ENCODE data around the gene TAF11L6. TPM values are rescaled to one million over a fixed set of nuclear protein-coding genes. Genes with fewer than 3 reads are reported as not detected.
"Not testable (repeated sequence)": the region's sequence is repeated elsewhere in the genome, so short reads cannot be mapped to it uniquely, and the experiment has no call there.

Gene TAF11L6
- total and polyA plus RNA-seq, 8 donors, result not detected

- Histone ChIP-seq H3K9me3 (peaks cover 0 to 3% of the 10 kb centered on the region in 2 donors), H3K36me3 (no peaks in the 10 kb centered on the region), H3K27ac (no peak overlapping the region), H3K27me3 (no peaks in the 10 kb centered on the region), H3K4me1 (no peaks in the 10 kb centered on the region), H3K4me3 (no peak overlapping the region)
- intact Hi-C loops (cut with DNase I), result no loop called here
- no peak for ATAC-seq
- TF ChIP-seq, protein P1, sequence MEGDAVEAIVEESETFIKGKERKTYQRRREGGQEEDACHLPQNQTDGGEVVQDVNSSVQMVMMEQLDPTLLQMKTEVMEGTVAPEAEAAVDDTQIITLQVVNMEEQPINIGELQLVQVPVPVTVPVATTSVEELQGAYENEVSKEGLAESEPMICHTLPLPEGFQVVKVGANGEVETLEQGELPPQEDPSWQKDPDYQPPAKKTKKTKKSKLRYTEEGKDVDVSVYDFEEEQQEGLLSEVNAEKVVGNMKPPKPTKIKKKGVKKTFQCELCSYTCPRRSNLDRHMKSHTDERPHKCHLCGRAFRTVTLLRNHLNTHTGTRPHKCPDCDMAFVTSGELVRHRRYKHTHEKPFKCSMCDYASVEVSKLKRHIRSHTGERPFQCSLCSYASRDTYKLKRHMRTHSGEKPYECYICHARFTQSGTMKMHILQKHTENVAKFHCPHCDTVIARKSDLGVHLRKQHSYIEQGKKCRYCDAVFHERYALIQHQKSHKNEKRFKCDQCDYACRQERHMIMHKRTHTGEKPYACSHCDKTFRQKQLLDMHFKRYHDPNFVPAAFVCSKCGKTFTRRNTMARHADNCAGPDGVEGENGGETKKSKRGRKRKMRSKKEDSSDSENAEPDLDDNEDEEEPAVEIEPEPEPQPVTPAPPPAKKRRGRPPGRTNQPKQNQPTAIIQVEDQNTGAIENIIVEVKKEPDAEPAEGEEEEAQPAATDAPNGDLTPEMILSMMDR (IDR thresholded peaks at IDR 0.05), result no peak
- DNase-seq, result no peak
These were observed 35.7 kb upstream of the TAF11L6 start for GRCh38 chr5:17492770-17493169.

DNA sequence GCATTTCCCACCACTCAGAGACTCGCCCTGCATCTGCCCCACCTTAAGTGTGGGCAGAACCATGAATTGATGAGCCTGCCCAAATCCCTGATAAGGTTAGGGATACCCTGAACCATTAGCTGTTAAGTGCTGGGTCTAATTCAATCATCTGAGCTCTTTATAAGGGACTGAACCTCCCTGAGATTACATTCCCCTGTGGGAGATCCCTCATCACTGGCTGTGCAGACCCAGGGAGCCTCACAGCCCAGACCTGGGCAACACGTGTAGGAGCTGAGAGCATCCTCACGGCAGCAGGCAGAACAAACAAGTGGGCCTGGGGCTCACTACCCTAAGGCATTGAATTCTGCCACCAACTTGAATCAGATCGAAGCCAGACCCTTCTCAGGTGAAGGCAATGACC is 31.0 kb upstream of the TAF11L6 start:
- ATAC-seq (no peak), DNase-seq (no peak)
- Histone ChIP-seq H3K36me3 (no peaks in the 10 kb centered on the region), H3K27ac (no peak overlapping the region), H3K4me3 (no peak overlapping the region), H3K4me1 (no peaks in the 10 kb centered on the region), H3K9me3 (peaks cover 0 to 3% of the 10 kb centered on the region in 2 donors), H3K27me3 (no peaks in the 10 kb centered on the region)
- intact Hi-C loops (cut with DNase I), result no loop called here
- TF ChIP-seq, protein P1 (IDR thresholded peaks at IDR 0.05), result no peak

- intact Hi-C loops (cut with DNase I); H3K27me3 ChIP-seq; H3K4me3 ChIP-seq; H3K9me3 ChIP-seq; DNase-seq; H3K27ac ChIP-seq; H3K36me3 ChIP-seq; H3K4me1 ChIP-seq; ATAC-seq: not testable (repeated sequence)
These were observed 30.5 kb upstream of the TAF11L6 start, which contains the start of gene TAF11L2 for GRCh38 chr5:17497931-17498330. Gene TAF11L2 (plus strand): TSS chr5:17498231.

- intact Hi-C loops (cut with DNase I), result no loop called here
- ATAC-seq (no peak), DNase-seq (no peak)
- H3K27me3 ChIP-seq, result no peaks in the 10 kb centered on the region
- no peak overlapping the region for H3K4me3 ChIP-seq
- no peaks in the 10 kb centered on the region for H3K36me3 ChIP-seq
- H3K9me3 ChIP-seq, result no peaks in the 10 kb centered on the region
- TF ChIP-seq, protein P1 (IDR thresholded peaks at IDR 0.05), result no peak
- H3K4me1 ChIP-seq, result no peaks in the 10 kb centered on the region
- no peak overlapping the region for H3K27ac ChIP-seq
These were observed 16.6 kb upstream of the TAF11L6 start for GRCh38 chr5:17511775-17512325.

DNA sequence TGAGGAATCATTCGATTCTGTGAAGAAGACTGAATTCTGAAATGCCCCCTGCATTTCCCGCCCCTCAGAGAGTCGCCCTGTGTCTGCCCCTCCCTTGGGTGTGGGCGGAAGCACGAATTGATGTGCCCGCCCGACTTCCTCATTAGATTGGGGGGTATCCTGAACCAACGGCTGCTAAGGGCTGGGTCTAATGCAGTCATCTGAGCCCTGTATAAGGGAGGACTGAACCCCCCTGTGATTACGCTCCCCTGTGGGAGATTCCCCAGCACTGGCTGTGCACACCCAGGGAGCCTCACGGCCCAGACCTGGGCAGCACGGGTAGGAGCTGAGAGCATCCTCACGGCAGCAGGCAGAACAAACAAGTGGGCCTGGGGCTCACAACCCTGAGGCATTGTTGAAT is 10.9 kb upstream of the TAF11L6 start:
- H3K27ac ChIP-seq; H3K4me3 ChIP-seq; H3K36me3 ChIP-seq; DNase-seq; H3K27me3 ChIP-seq; H3K4me1 ChIP-seq; intact Hi-C loops (cut with DNase I); H3K9me3 ChIP-seq; ATAC-seq: not testable (repeated sequence)

DNA sequence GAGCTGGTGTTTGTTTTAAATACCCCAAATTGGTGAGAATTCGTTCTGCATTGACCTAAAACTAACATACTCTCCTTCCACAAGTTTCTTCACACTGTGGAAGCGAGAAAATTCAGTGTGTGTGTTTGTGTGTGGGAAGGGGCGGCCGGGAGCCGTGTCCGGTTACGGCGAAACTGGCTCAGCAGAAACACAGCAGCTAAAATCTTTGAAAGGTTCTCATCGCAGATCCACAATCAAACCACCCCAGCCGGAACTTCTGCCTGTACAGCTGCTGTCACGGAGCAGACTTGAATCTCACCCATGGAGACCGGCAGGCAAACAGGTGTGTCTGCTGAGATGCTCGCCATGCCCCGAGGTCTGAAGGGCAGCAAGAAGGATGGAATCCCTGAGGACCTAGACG is 10.4 kb upstream of the TAF11L6 start, which contains the start of gene TAF11L3:
Gene TAF11L3, plus strand, starts transcription at position 301 of the 400 bp plus-strand sequence.
- intact Hi-C loops (cut with DNase I); H3K9me3 ChIP-seq; H3K4me3 ChIP-seq; H3K36me3 ChIP-seq; H3K4me1 ChIP-seq; H3K27me3 ChIP-seq; H3K27ac ChIP-seq; ATAC-seq; DNase-seq: not testable (repeated sequence)

DNA sequence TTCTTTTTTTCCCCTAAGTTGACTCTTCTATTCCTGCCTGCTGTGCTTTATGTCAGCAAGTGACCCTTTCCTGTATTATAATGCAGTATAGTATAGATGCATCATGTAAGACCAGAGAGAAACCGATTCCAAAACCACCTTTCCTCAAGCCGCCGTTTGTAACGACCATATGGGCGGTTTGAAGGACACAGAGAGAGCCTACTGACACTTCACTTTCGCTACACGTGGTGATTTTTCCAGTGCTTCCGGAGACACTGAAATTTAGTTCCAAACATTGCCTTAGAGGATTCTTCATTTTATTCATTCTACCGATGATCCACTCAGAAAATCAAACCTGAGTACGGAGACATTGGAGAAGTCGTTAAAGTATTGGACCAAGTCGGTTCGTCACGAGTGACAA is 9.0 kb upstream of the TAF11L6 start:
- H3K27ac ChIP-seq; DNase-seq; H3K9me3 ChIP-seq; H3K36me3 ChIP-seq; H3K4me1 ChIP-seq; H3K27me3 ChIP-seq; intact Hi-C loops (cut with DNase I); ATAC-seq; H3K4me3 ChIP-seq: not testable (repeated sequence)

DNA sequence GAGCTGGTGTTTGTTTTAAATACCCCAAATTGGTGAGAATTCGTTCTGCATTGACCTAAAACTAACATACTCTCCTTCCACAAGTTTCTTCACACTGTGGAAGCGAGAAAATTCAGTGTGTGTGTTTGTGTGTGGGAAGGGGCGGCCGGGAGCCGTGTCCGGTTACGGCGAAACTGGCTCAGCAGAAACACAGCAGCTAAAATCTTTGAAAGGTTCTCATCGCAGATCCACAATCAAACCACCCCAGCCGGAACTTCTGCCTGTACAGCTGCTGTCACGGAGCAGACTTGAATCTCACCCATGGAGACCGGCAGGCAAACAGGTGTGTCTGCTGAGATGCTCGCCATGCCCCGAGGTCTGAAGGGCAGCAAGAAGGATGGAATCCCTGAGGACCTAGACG is 7.0 kb upstream of the TAF11L6 start, which contains the start of gene TAF11L4:
Gene TAF11L4, plus strand, starts transcription at position 301 of the 400 bp plus-strand sequence.
- H3K4me1 ChIP-seq; H3K36me3 ChIP-seq; ATAC-seq; H3K9me3 ChIP-seq; intact Hi-C loops (cut with DNase I); H3K27me3 ChIP-seq; DNase-seq; H3K27ac ChIP-seq; H3K4me3 ChIP-seq: not testable (repeated sequence)

DNA sequence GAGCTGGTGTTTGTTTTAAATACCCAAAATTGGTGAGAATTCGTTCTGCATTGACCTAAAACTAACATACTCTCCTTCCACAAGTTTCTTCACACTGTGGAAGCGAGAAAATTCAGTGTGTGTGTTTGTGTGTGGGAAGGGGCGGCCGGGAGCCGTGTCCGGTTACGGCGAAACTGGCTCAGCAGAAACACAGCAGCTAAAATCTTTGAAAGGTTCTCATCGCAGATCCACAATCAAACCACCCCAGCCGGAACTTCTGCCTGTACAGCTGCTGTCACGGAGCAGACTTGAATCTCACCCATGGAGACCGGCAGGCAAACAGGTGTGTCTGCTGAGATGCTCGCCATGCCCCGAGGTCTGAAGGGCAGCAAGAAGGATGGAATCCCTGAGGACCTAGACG is 3.5 kb upstream of the TAF11L6 start, which contains the start of gene TAF11L5:
Gene TAF11L5, plus strand, starts transcription at position 301 of the 400 bp plus-strand sequence.
- H3K4me3 ChIP-seq; intact Hi-C loops (cut with DNase I); H3K36me3 ChIP-seq; H3K27ac ChIP-seq; ATAC-seq; H3K27me3 ChIP-seq; H3K4me1 ChIP-seq; H3K9me3 ChIP-seq; DNase-seq: not testable (repeated sequence)

DNA sequence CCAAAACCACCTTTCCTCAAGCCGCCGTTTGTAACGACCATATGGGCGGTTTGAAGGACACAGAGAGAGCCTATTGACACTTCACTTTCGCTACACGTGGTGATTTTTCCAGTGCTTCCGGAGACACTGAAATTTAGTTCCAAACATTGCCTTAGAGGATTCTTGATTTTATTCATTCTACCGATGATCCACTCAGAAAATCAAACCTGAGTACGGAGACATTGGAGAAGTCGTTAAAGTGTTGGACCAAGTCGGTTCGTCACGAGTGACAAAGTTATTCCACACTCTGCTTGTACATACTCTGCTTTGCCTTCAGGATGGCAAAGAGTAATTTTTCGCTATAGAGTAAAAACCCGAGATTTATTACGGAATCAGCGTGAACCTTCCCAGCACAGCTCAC is 2.0 kb upstream of the TAF11L6 start:
- H3K4me3 ChIP-seq, ATAC-seq: not testable (repeated sequence)
- peak in 2 of 4 donors; percentile 1 to 43 for DNase-seq

More for the DNA sequence above, 2.0 kb upstream of the TAF11L6 start:
- H3K27me3 ChIP-seq; intact Hi-C loops (cut with DNase I); H3K4me1 ChIP-seq; H3K36me3 ChIP-seq; H3K9me3 ChIP-seq; H3K27ac ChIP-seq: not testable (repeated sequence)
